Fibroblast of gingiva (primary cell): Measurements from ENCODE around the gene STAM.
"Not testable (repeated sequence)": the region's sequence is repeated elsewhere in the genome, so short reads cannot be mapped to it uniquely, and the experiment has no call there.

ENCODE experiments used
- DNase-seq: peaks from one replicate; pipeline ENCODE4 v3.0.0-alpha.2; 2011; ENCODE audit warnings: low read depth

The STAM gene

DNA sequence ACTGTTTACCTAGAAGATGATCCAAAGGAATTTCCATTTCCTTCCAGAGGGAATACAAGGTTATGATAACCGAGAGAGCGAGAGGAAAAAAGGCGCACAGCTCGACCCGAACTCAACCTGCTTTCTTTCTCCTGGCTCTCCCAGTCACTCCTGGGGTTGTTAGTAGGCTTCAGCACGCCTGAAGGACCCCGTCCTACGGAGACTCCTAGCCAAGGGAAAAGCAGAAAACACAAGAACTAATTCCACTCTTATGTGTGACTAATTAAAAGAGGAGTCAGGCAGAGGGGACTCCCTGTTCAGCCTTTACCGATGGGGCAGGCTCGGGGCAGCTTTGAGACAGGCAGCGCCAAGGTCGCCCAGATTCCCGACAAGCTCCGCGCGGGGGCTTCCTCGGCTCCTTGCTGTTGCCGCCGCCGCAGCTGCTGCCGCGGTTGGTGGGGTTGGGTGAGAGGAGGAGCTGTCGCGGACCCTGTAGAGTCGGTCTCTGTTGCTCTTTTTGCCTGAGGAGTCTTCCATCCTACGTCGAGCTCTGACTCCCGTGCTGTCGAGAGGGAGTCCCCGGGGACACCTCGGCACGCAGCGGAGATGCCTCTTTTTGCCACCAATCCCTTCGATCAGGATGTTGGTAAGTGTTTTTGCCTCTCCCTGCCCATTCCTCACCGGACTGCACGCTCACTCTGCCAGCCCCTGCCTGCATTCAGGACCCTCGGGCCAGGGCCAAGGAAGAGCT, at the start of gene STAM:
STAM (plus strand) TSS at position 397 of the 730 bp plus-strand sequence; CDS start at position 586, 189 bp downstream.
- DNase-seq = peak; percentile 93

GRCh38 chr10:17597386-17597785, 46.6 kb upstream of the STAM start:
- DNase-seq = no peak

- no peak for DNase-seq
These were observed 44.9 kb upstream of the STAM start for GRCh38 chr10:17599089-17599488.

GRCh38 chr10:17605936-17606335, 38.0 kb upstream of the STAM start:
- DNase-seq = no peak

DNA sequence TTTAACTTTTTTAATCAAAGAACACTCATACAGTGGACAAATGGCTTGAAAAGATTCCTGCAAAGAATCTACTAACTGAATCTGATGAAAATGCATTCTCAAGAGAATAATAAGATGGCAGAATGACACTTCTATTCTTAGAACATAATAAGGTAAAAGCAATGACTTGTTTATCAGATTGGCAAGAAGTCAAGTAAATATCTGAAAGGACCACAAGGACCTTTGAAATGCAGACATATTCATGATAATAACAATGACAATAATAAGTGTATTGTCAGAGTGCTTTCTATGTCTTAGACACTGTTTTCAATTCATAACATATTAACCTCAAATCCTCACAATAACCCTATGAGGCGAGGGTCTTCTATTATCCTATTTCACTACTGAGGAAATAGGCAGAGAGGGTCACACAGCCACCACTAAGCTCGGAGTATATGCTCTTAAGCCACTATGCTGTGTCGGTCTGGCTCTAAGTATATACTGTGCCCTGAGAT, 37.4 kb upstream of the STAM start:
- no peak for DNase-seq

DNA sequence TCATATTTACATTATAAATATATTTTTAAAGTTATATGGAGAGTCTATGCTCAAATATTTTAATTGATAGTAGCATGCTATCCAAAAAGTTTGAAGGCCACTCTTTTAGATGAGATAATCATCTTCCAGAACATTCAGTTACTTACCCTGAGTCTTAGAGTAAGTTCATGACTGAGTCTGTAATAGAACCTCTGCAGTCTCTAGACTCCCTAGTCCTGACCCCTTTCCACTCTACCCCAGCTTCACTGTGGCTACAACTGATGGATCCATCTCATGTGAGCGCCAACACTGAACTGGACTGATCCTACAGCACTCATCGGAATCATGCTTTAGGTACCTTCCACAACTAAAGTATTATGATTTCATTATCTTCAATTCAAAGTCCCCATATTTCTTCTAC, 36.9 kb upstream of the STAM start:
- no peak for DNase-seq

GRCh38 chr10:17607603-17608332, 36.2 kb upstream of the STAM start:
- peak; percentile 45 for DNase-seq

DNA sequence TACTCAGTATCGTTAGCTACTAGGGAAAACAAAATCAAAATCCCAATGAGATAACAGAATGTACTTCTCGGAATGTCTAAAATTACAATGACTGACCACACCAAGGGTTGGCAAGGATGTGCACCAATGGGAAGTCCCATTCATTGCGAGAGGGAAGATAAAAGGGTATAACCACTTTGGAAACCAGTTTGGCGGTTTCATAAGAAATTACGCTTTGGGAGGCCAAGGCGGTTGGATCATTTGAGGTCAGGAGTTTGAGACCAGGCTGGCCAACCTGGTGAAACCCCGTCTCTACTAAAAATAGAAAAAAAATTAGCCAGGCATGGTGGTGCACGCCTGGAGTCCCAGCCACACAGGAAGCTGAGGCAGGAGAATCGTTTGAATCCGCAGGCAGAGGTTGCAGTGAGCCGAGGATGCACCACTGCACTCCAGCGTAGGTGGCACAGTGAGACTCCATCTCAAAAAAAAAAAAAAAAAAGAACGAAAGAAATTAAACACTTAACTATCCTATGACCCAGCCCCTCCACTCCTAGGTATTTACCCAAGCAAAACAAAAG, 34.4 kb upstream of the STAM start:
- no peak for DNase-seq

GRCh38 chr10:17616403-17617030, 27.4 kb upstream of the STAM start:
- DNase-seq = peak; percentile 71

GRCh38 chr10:17617031-17617911, 26.7 kb upstream of the STAM start, which contains the start of gene HACD1:
Gene HACD1 (minus strand): TSS chr10:17617374. CDS start chr10:17617339, 35 bp downstream.
- DNase-seq = peak; percentile 59

DNA sequence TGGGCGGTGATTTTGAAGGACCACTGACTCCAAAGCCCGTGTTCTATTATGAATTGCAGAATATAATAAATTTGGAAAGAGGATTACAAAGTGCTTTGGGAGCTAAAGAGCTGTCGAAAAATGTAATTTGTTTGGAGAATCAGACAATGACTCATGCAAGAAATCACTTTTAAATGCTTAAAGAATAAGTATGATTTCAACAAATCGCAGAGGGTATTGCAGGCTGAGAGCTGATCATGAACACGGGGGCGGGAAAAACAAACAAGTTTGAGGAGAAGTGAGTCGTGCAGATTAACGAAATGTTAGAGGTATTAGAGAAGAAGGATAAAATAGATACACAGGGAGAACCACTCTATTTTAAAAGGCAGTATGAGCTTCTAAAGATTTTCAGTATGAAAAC, 21.9 kb upstream of the STAM start:
- no peak for DNase-seq

DNA sequence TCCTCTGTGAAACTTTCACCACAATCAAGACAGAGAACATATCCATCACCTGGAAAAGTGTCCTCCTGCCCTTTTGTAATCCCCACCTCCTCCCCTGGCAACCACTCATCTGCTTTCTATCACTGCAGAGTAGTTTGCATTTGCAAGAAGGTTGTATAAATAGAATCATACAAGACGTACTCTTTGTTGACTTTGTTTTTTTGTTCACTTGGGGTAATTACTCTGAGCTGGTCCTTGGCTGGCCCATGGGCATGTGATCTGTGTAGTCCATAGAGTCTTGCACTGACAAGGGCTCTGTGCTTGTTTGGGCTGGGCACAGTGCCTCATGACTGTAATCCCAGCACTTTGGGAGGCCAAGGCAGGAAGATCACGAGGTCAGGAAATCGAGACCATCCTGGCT, 19.0 kb upstream of the STAM start:
- DNase-seq = no peak

- no peak for DNase-seq
These were observed 17.3 kb upstream of the STAM start for GRCh38 chr10:17626656-17627055.

- not testable (repeated sequence) for DNase-seq
These were observed 11.4 kb upstream of the STAM start for GRCh38 chr10:17632590-17632989.

GRCh38 chr10:17633353-17633752, 10.6 kb upstream of the STAM start:
- DNase-seq = no peak

GRCh38 chr10:17637869-17638268, 6.1 kb upstream of the STAM start:
- no peak for DNase-seq

DNA sequence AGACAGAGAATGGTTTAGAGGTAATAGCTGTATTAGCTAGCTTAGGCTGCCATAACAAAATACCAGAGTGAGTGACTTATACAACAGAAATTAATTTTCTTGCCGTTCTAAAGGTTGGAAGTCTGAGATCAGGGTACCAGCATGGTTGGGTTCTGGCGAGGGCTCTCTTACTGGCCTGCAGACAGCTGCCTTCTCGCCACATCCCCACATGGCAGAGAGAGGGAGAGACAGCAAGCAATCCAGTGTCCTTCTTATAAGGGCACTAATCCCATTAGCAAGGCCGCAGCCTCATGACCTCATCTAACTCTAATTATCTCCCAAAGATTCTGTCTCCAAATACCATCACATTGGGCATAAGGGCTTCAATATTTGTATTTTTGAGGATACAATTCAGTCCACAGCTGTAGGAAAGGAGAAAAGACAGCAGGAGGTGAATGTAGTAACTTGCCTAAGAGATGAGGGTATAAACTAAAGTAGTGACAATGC, 3.6 kb upstream of the STAM start:
- DNase-seq = no peak

DNA sequence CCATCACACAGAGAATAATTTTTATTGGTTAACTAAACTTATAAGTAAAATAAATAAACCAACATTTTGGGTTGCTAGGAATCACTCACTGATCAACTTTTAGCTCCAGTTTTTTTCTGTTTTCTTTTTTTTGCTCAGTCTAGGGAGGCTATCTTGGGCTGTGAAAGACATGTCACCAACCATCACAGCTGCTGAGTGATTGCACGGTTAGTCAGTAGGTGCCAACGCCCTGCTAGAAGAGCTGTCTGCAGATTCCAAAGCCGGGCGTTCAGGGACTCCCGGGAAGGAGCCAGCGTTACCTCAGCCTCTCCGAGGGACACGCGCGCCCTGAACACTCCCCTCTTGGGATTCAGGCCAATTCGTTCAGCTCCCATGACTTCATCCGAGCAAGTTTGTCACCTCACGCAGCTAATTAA, 604 bp upstream of the STAM start:
- DNase-seq = peak; percentile 77

- peak; percentile 24 for DNase-seq
These were observed 563 bp downstream of the STAM start for GRCh38 chr10:17644485-17644943.

- no peak for DNase-seq
These were observed 1.8 kb downstream of the STAM start for GRCh38 chr10:17645621-17646345.
